AG09309 (cell line): ENCODE measurements around the gene QSOX2.
A peak's percentile ranks its signal among the peaks of the same experiment; 100 is the strongest.

ENCODE experiments used
- DNase-seq: peaks from one replicate; pipeline ENCODE4 v3.0.0-alpha.2; 2010; ENCODE audit warnings: low read depth
- H3K4me3 ChIP-seq: 2 replicates; pipeline ENCODE4 v1.5.1; 2011; ENCODE audit warnings: mild to moderate bottlenecking, low read depth, low read length, moderate library complexity; ENCODE audit not compliant: control insufficient read depth
- TF ChIP-seq, protein P1 (sequence below): IDR thresholded peaks from 2 replicates; pipeline ENCODE4 v1.5.1; 2011; ENCODE audit warnings: mild to moderate bottlenecking, low read depth, low read length, inconsistent platforms; ENCODE audit not compliant: insufficient read depth, control insufficient read depth; ENCODE audit errors: missing control alignments

QSOX2 gene

DNA sequence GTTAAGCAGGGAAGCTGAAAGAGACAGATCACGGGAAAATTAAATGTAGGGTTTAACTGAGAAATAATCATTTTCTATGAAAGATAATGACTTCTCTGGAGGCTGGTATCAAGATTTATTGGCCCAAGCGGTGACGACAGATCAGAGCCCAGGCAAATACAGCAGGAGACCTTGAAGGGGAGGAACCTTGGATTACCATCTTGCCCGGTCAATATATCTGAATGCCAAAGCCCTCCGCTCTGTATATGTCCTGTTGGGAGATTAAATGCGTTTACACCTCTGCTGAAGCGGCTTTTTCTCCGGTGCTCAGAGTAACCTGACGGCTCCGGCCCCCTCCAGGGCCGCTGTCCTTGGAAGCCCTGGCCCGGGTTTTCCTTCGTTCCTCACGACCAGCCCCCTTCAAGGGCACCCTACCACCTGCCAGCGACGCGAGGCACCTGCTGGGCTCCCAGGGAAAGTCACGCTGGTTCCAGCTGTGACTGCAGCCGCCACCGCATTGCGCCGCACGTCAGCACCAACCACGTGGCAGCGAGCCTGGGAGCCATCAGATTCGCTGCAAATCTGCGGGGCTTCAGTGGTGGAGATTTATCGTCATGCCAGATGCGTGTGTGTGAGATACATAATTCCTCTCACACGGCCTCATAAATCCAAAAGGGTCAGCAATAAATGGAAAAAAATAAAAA lies 4.4 kb upstream of the QSOX2 start:
- no peak overlapping the region for H3K4me3 ChIP-seq
- TF ChIP-seq, protein P1, sequence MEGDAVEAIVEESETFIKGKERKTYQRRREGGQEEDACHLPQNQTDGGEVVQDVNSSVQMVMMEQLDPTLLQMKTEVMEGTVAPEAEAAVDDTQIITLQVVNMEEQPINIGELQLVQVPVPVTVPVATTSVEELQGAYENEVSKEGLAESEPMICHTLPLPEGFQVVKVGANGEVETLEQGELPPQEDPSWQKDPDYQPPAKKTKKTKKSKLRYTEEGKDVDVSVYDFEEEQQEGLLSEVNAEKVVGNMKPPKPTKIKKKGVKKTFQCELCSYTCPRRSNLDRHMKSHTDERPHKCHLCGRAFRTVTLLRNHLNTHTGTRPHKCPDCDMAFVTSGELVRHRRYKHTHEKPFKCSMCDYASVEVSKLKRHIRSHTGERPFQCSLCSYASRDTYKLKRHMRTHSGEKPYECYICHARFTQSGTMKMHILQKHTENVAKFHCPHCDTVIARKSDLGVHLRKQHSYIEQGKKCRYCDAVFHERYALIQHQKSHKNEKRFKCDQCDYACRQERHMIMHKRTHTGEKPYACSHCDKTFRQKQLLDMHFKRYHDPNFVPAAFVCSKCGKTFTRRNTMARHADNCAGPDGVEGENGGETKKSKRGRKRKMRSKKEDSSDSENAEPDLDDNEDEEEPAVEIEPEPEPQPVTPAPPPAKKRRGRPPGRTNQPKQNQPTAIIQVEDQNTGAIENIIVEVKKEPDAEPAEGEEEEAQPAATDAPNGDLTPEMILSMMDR, result no peak
- DNase-seq, result no peak

GRCh38 chr9:136248951-136249876 lies 3.6 kb upstream of the QSOX2 start:
- H3K4me3 ChIP-seq, result no peak overlapping the region
- TF ChIP-seq, protein P1, result no peak

DNA sequence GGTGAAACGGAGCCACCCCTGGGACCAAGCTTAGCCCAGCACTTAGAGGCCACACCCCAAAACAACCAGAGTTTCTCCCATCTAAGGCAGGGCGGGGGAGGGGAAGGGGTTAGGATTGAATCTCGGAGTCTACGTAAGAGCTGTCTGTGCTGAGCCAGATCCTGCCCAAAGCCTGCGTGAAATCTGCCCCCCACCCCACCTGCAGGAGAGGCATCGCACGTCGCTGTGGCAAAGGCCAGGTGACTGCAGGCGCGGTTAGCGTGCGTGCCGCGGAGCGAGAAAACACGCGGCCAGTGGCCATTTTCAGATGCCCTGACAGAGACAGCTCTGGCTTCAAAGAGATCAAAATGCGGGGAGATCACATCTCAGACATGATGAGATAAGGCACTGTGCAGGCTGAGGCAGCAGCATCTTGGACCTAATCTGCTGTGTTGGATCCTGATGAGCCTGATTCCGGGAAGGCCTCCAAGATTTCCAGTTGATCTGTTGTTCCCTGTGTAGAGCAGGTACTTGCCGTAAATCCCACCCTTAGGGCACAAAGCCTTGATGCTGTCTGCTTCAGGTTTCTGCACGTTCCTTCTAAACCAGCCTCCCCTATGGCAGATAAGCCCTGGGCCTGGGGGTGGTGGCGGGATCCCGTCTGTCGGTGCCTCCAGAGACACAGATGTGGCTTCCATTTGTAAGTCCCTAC lies 2.5 kb upstream of the QSOX2 start:
- no peak for DNase-seq
- TF ChIP-seq, protein P1, result no peak

More at GRCh38 chr9:136248951-136249876, 3.6 kb upstream of the QSOX2 start:
- no peak for DNase-seq

DNA sequence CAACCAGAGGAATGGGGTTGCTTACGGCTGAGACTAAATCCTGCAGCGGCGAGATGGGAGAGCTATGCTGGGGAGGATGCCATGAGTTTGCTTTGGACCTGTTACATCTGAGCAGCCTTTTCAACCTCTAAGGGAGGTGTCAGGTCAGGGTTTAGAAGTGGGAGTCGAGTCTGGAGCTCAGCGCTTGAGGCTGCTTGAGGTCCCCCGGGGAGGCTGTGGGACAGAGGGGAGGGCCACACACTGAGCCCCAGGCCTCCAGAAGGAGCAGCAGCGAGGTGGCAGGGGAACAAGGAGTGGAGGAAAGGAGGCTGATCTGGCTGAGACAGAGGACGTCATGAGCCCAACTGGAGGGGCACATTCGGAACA lies 1.9 kb upstream of the QSOX2 start:
- H3K4me3 ChIP-seq, result no peak overlapping the region
- TF ChIP-seq, protein P1, result no peak
- DNase-seq, result no peak

More for the DNA sequence above, 2.5 kb upstream of the QSOX2 start:
- H3K4me3 ChIP-seq, result no peak overlapping the region

DNA sequence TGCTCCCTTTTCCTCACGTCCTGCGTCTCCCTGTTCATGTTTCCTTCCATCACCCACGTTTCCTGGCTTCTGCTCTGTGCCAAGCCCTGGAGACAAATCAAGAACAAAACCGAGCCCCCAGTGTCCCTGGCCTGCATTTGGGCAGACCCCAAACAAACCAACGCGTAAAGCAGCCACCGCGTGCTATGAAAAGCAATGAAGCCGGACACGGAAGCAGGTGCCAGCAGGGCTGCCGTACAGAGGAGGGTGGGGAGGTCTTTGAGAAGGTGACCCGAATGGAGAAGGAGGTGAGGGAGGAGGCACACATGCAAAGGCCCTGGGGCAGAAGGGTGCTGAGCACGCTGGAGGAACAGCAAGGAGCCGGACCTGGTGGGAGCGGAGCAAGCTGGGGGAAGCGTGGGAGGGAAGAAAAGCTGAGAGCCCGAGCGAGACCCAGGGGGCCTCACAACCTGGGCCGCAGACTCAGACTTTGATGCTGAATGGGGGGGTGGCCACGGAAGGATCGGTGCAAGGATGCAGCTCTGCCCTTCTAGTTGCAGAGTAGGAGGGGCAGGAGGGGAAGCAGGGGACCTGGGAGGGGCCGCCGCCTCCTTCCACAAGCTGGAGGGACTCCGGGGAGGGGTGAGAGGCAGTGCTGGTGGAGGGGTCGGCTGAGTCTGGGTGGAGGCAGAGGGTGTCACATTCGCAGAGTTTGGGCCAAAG lies 1.4 kb upstream of the QSOX2 start:
- H3K4me3 ChIP-seq, result no peak overlapping the region
- no peak for DNase-seq
- TF ChIP-seq, protein P1, result no peak

DNA sequence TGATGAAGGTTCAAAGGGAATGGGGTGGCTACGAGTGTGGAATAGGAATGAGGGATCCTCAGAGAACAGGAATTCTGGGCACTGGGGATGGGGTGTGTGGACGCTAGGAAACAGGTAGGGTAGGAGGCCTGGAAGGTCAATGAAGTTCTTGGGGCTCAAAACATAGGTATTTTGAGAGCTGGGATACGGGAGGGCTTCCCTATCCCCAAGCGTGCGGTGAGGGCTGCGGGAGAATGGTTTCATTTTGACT lies 718 bp downstream of the QSOX2 start:
- H3K4me3 ChIP-seq, result peak overlapping the region; percentile 55
- TF ChIP-seq, protein P1, result no peak
- DNase-seq, result no peak
